ENCODE data around the gene SNX25. TPM values are rescaled to one million over a fixed set of nuclear protein-coding genes. Genes with fewer than 3 reads are reported as not detected.
"Not testable (repeated sequence)": the region's sequence is repeated elsewhere in the genome, so short reads cannot be mapped to it uniquely, and the experiment has no call there.

Gene SNX25
- total RNA-seq, 1 experiment from 2014 or later: 17.2 TPM

- Histone ChIP-seq H3K4me3 (ENCODE audit: insufficient read depth, low read depth, low read length) (no peak overlapping the region), H3K36me3 (replicated peaks; ENCODE audit: control insufficient read depth, insufficient read depth, low read length) (no peaks in the 10 kb centered on the region), H3K27me3 (ENCODE audit: control insufficient read depth, insufficient read depth, low read length) (no peaks in the 10 kb centered on the region)
- DNase-seq: no peak
Observed at GRCh38 chr4:185235119-185235842, 25.9 kb downstream of the SNX25 start.

GRCh38 chr4:185235843-185236503, 26.6 kb downstream of the SNX25 start:
- H3K36me3 ChIP-seq (replicated peaks; ENCODE audit: control insufficient read depth, insufficient read depth, low read length): no peaks in the 10 kb centered on the region
- no peak overlapping the region for H3K4me3 ChIP-seq (ENCODE audit: insufficient read depth, low read depth, low read length)
- H3K27me3 ChIP-seq (ENCODE audit: control insufficient read depth, insufficient read depth, low read length): no peaks in the 10 kb centered on the region
- no peak for DNase-seq

DNA sequence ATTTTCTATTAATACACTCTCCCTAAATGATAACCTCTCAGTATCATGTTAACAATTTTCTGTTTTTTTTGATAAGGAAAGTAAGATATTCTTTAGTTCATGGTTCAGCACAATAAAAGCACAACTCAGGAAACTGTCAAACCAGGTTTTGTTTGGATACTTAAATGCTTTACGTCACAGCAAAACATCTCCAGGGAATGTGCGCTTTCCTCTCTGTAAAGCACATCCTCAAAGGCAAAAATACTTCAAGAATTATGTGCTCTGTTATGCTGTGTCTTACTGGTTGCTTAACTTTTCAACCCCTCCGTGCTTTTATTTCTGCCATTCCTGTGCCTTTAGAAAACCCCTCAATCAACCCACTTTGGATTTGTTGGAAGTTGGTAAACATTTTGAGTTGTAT, 27.8 kb downstream of the SNX25 start:
- DNase-seq: no peak
- H3K27me3 ChIP-seq (ENCODE audit: control insufficient read depth, insufficient read depth, low read length): no peaks in the 10 kb centered on the region
- no peaks in the 10 kb centered on the region for H3K36me3 ChIP-seq (replicated peaks; ENCODE audit: control insufficient read depth, insufficient read depth, low read length)
- no peak overlapping the region for H3K4me3 ChIP-seq (ENCODE audit: insufficient read depth, low read depth, low read length)

DNA sequence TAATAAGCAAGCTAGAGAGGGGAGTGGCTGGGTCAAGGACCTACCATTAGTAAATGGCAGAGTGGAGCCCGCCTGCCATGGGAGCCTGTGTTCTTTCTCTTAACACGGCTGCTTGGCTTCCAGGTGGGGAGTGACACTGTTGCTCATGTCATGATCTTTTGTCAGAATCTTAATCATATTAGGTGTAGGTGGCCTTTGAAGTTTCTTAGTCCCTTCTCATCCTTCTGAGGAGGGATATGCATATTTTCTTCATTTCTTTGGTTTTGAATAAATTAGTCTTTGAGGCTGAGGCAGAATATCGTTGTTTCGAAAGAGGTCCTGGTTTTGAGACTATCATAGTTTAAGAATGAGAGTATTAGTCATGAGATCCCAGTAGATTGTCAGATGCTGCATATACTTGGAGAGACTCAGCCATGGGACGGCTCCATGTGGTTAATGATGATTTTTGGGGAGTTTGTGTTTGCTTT, 28.9 kb downstream of the SNX25 start:
- Histone ChIP-seq H3K27me3 (ENCODE audit: control insufficient read depth, insufficient read depth, low read length) (no peaks in the 10 kb centered on the region), H3K4me3 (ENCODE audit: insufficient read depth, low read depth, low read length) (no peak overlapping the region), H3K36me3 (replicated peaks; ENCODE audit: control insufficient read depth, insufficient read depth, low read length) (no peaks in the 10 kb centered on the region)
- no peak for DNase-seq

DNA sequence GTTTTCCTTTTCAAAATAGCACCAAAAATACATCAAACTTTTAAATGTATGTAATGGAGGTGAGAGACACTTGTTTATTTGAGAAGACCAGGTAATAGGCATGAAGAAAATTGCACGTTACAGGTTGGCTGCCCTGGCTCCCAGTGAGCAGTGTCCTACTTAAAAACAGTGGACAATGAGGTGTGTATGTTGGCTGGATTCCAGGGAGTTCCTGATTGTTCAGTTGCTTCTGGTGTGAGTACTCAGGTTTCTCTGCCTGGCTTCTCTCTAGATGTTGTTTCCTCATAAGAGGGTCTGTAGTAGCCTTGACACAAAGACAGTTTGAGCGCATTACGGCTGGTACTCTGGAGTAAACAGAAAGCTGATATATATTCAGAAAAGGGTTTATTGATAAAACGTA, 29.4 kb downstream of the SNX25 start:
- DNase-seq: no peak
- no peak overlapping the region for H3K4me3 ChIP-seq (ENCODE audit: insufficient read depth, low read depth, low read length)
- H3K27me3 ChIP-seq (ENCODE audit: control insufficient read depth, insufficient read depth, low read length): no peaks in the 10 kb centered on the region
- no peaks in the 10 kb centered on the region for H3K36me3 ChIP-seq (replicated peaks; ENCODE audit: control insufficient read depth, insufficient read depth, low read length)

GRCh38 chr4:185240486-185240885, 31.1 kb downstream of the SNX25 start:
- not testable (repeated sequence) for H3K27me3 ChIP-seq (ENCODE audit: control insufficient read depth, insufficient read depth, low read length); H3K4me3 ChIP-seq (ENCODE audit: insufficient read depth, low read depth, low read length); H3K36me3 ChIP-seq (replicated peaks; ENCODE audit: control insufficient read depth, insufficient read depth, low read length); DNase-seq

GRCh38 chr4:185242749-185243533, 33.5 kb downstream of the SNX25 start:
- Histone ChIP-seq H3K27me3 (ENCODE audit: control insufficient read depth, insufficient read depth, low read length) (no peaks in the 10 kb centered on the region), H3K36me3 (replicated peaks; ENCODE audit: control insufficient read depth, insufficient read depth, low read length) (no peaks in the 10 kb centered on the region)

GRCh38 chr4:185243879-185244278, 34.5 kb downstream of the SNX25 start:
- no peak for DNase-seq
- Histone ChIP-seq H3K27me3 (ENCODE audit: control insufficient read depth, insufficient read depth, low read length) (no peaks in the 10 kb centered on the region), H3K36me3 (replicated peaks; ENCODE audit: control insufficient read depth, insufficient read depth, low read length) (no peaks in the 10 kb centered on the region)

More at GRCh38 chr4:185242749-185243533, 33.5 kb downstream of the SNX25 start:
- no peak overlapping the region for H3K4me3 ChIP-seq (ENCODE audit: insufficient read depth, low read depth, low read length)
- no peak for DNase-seq

DNA sequence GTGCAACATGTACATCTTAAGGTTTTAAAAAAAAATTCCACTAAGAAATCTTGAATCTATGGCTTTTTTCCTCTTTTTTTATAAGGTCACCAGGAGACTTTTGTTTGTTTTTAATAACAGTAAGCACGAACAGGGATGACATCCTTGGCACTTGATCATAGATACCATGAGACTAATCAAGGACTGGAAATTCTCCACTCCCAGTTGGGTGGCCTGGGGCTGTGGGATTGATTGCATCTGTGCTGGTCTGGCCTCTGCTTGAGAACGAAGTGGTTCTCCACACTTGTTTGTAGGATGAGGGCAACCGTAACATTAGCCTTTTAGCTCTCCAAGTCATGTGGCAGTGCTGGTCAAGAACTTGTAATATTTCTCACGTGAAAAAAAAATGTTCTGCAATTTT, 35.4 kb downstream of the SNX25 start:
- Histone ChIP-seq H3K36me3 (replicated peaks; ENCODE audit: control insufficient read depth, insufficient read depth, low read length) (no peaks in the 10 kb centered on the region), H3K27me3 (ENCODE audit: control insufficient read depth, insufficient read depth, low read length) (no peaks in the 10 kb centered on the region)
- no peak for DNase-seq

More at GRCh38 chr4:185243879-185244278, 34.5 kb downstream of the SNX25 start:
- H3K4me3 ChIP-seq (ENCODE audit: insufficient read depth, low read depth, low read length): no peak overlapping the region

DNA sequence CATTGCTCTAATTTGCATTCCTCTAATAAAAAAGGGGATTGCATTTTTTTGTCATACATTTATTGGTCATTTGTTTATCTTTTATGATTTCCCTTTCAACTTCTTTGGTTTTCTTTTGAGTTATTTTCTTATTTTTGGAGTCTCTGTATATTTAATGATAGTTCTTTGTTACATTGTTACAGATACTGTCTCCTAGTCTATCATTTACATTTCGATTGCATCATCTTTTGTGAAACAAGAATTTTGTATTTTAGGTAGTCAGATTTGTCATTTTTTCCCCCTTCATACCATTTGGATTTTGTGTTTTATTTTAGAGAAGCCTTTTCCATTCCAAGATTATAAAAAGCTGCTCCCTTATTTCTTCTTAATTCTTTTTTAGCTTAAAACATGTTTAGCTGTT, 37.1 kb downstream of the SNX25 start:
- H3K36me3 ChIP-seq (replicated peaks; ENCODE audit: control insufficient read depth, insufficient read depth, low read length): no peaks in the 10 kb centered on the region
- no peak for DNase-seq
- H3K27me3 ChIP-seq (ENCODE audit: control insufficient read depth, insufficient read depth, low read length): no peaks in the 10 kb centered on the region
- H3K4me3 ChIP-seq (ENCODE audit: insufficient read depth, low read depth, low read length): no peak overlapping the region

More for the DNA sequence above, 35.4 kb downstream of the SNX25 start:
- H3K4me3 ChIP-seq (ENCODE audit: insufficient read depth, low read depth, low read length): no peak overlapping the region

DNA sequence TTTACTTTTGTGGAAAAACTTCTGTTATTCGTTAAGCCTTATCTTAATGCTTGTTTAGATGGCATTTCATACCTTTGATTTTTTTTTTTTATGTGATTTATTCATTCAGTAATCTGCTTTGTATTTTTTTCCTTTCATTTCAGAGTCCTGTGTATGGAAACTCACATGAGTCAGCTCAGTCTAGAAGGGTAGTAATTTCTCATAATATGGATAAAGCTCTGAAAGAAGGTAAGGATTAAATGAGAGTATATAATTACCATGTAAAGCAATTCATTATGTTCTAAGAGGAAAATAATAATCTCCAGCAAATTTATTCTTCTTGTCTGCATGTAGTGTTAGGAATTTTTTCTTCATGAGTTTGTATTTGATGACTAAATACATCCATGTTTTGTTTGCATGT, 37.8 kb downstream of the SNX25 start:
- no peaks in the 10 kb centered on the region for H3K36me3 ChIP-seq (replicated peaks; ENCODE audit: control insufficient read depth, insufficient read depth, low read length)
- H3K27me3 ChIP-seq (ENCODE audit: control insufficient read depth, insufficient read depth, low read length): no peaks in the 10 kb centered on the region
- no peak overlapping the region for H3K4me3 ChIP-seq (ENCODE audit: insufficient read depth, low read depth, low read length)
- DNase-seq: no peak

DNA sequence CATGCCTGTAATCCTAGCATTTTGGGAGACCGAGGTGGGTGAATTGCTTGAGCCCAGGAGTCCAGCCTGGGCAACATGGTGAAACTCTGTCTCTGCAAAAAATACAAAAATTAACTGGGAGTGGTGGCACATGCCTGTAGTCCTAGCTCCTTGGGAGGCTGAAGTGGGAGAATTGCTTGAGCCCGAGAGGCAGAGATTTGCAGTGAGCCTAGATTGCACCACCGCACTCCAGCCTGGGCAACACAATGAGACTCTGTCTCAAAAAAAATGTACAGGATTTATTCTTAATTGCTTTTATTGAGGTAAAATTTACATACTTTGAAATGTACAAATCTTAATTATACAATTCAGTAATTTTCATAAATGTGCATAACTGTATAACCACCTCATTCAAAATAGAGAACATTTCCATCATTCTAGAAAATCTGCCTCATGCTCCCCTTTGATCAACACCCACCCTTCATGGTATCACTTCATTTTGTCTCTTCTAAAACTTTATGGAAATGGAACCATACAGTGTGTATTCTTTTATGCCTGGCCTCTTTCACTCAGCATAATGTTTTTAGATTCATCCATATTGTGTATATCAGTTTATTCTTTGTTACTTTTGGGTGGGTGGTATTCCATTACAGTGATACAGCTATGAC, 39.1 kb downstream of the SNX25 start:
- Histone ChIP-seq H3K27me3 (ENCODE audit: control insufficient read depth, insufficient read depth, low read length) (no peaks in the 10 kb centered on the region), H3K4me3 (ENCODE audit: insufficient read depth, low read depth, low read length) (no peak overlapping the region), H3K36me3 (replicated peaks; ENCODE audit: control insufficient read depth, insufficient read depth, low read length) (no peaks in the 10 kb centered on the region)
- no peak for DNase-seq

DNA sequence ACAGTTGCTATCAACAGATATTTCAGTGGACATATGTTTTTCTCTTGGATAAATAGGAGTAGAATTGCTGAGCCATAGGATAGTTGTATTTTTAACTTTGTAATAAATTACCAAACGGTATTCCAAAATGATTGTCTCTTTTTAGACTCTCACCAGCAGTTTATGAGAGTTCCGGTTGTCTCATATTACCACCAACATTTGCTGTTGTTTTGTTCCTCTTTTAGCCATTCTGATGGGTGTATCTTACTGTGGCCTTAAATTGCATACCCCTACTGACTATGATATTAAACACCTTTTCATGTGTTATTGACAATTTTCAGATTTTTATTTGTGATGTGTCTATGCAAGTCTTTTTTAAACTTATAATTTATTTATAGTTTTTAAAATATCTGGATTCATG, 39.7 kb downstream of the SNX25 start:
- no peak overlapping the region for H3K4me3 ChIP-seq (ENCODE audit: insufficient read depth, low read depth, low read length)
- DNase-seq: no peak
- no peaks in the 10 kb centered on the region for H3K27me3 ChIP-seq (ENCODE audit: control insufficient read depth, insufficient read depth, low read length)
- no peaks in the 10 kb centered on the region for H3K36me3 ChIP-seq (replicated peaks; ENCODE audit: control insufficient read depth, insufficient read depth, low read length)

DNA sequence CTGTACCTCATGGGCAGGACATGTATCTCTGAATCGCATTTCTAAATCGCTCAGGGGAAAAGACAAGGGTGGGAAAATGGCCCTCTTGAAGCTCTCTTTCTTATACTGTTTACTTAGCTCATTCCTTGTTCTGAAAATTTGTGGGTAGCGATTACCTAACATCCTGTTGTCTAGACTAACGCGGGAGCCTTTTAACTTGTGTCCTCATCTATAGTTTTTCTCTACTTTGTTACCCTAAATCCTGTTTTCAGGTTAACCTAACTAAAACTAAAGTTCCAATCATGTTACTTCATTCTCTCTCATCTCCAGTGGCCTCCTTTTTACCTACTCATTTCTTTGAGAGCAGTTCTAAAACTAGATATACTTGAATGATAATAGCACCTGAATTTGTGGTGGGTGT, 45.0 kb downstream of the SNX25 start:
- Histone ChIP-seq H3K27me3 (ENCODE audit: control insufficient read depth, insufficient read depth, low read length) (no peaks in the 10 kb centered on the region), H3K36me3 (replicated peaks; ENCODE audit: control insufficient read depth, insufficient read depth, low read length) (no peaks in the 10 kb centered on the region), H3K4me3 (ENCODE audit: insufficient read depth, low read depth, low read length) (no peak overlapping the region)
- no peak for DNase-seq
